PFSK-1 (cell line): Measurements from ENCODE around the gene BIVM.

Experiments
- FOXP2 ChIP-seq: optimal IDR thresholded peaks from 2 replicates; pipeline ENCODE3; 2011; ENCODE audit warnings: borderline replicate concordance, control low read depth, inconsistent platforms; ENCODE audit not compliant: insufficient read depth; ENCODE audit errors: extremely low read length, extremely low read depth
- POLR2AphosphoS5 ChIP-seq: IDR thresholded peaks from 2 replicates; pipeline ENCODE4 v1.6.1; 2012; ENCODE audit warnings: low read depth, mild to moderate bottlenecking, control low read depth, low read length, moderate library complexity
- SIN3A ChIP-seq: IDR thresholded peaks from 2 replicates; pipeline ENCODE4 v1.6.1; 2012; ENCODE audit warnings: mild to moderate bottlenecking, low read length, moderate library complexity, borderline replicate concordance; ENCODE audit not compliant: insufficient read depth
- TAF1 ChIP-seq: IDR thresholded peaks from 2 replicates; pipeline ENCODE4 v1.6.1; 2012; ENCODE audit warnings: low read length, control low read depth, borderline replicate concordance; ENCODE audit not compliant: insufficient read depth
- TF ChIP-seq, protein P1 (sequence below), 2 experiments: IDR thresholded peaks; 2 replicates each; pipeline versions ENCODE4 v1.6.1 to v1.8.0; 2011 to 2012; ENCODE audit warnings: low read depth in 2 of 2, low read length in 2 of 2, control low read depth in 1 of 2, inconsistent platforms in 1 of 2, mild to moderate bottlenecking in 1 of 2, moderate library complexity in 1 of 2; ENCODE audit not compliant: insufficient read depth in 1 of 2

Gene BIVM

DNA sequence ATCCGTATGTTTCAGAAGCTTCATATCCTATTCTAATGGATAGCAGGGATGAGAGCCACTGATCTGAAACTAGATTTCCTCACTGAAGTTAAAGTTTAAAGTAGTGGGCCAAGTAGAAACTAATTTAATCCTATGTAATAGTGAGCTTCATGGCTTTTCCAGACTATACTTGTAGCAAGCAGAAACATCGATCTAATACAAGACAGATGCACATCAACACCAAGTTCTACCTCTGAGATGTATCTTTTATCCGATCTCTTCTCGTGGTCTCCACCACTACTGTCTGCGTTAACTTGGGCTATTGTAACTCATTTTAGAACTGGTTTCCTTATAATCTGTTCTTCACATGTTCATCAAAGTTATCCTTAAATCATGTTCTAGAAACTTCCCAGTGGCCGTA is 50.0 kb downstream of the BIVM start:
- TF ChIP-seq FOXP2 = no peak
- no peak for TF ChIP-seq POLR2AphosphoS5
- no peak for TF ChIP-seq TAF1
- no peak for TF ChIP-seq SIN3A

DNA sequence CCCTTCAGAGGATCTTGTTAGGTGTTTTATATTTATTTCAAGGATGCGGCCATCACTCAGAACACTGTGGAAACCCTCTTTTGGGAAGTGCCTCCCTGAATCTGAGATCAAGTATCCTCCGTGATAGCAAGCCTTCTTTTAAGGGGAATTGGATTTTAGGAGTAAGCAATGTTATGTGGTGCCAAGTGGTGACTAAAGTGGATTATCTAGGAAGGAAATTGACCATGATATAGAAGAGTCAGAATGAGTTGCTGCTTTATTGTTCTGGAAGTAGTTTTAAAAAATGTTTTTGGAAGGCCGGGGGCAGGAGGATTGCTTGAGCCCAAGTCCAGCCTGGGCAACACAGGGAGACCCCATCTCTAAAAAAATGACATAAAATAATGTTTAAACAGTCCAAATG is 53.6 kb downstream of the BIVM start:
- TF ChIP-seq SIN3A = no peak
- TF ChIP-seq POLR2AphosphoS5 = no peak
- TF ChIP-seq, protein P1, sequence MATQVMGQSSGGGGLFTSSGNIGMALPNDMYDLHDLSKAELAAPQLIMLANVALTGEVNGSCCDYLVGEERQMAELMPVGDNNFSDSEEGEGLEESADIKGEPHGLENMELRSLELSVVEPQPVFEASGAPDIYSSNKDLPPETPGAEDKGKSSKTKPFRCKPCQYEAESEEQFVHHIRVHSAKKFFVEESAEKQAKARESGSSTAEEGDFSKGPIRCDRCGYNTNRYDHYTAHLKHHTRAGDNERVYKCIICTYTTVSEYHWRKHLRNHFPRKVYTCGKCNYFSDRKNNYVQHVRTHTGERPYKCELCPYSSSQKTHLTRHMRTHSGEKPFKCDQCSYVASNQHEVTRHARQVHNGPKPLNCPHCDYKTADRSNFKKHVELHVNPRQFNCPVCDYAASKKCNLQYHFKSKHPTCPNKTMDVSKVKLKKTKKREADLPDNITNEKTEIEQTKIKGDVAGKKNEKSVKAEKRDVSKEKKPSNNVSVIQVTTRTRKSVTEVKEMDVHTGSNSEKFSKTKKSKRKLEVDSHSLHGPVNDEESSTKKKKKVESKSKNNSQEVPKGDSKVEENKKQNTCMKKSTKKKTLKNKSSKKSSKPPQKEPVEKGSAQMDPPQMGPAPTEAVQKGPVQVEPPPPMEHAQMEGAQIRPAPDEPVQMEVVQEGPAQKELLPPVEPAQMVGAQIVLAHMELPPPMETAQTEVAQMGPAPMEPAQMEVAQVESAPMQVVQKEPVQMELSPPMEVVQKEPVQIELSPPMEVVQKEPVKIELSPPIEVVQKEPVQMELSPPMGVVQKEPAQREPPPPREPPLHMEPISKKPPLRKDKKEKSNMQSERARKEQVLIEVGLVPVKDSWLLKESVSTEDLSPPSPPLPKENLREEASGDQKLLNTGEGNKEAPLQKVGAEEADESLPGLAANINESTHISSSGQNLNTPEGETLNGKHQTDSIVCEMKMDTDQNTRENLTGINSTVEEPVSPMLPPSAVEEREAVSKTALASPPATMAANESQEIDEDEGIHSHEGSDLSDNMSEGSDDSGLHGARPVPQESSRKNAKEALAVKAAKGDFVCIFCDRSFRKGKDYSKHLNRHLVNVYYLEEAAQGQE (IDR thresholded peaks at IDR 0.05; ENCODE audit: insufficient read depth in 1 of 2, low read depth in 2 of 2, low read length in 2 of 2) = no peak
- no peak for TF ChIP-seq FOXP2
- TF ChIP-seq TAF1 = no peak

DNA sequence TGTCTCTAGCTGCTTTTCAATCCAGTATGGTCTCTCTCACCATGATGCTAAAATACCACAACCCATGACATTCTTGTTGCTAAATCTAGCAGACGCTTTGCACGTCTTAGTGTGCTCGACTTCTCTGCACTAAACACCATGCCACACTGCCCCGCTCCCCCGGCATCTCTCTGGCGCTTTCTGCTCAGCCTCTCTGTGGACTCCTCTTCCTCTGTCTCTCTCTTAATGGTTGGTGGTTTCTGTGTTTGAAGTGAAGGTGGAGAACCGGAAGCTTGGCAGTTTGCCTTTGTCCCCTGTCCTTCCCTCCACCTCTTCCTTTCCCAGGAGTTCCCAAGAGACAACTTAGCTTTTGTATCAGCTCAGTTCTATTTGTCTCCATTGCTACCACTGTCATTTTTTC is 55.8 kb downstream of the BIVM start:
- no peak for TF ChIP-seq FOXP2
- no peak for TF ChIP-seq SIN3A
- TF ChIP-seq, protein P1 (IDR thresholded peaks at IDR 0.05; ENCODE audit: insufficient read depth in 1 of 2, low read depth in 2 of 2, low read length in 2 of 2) = no peak

DNA sequence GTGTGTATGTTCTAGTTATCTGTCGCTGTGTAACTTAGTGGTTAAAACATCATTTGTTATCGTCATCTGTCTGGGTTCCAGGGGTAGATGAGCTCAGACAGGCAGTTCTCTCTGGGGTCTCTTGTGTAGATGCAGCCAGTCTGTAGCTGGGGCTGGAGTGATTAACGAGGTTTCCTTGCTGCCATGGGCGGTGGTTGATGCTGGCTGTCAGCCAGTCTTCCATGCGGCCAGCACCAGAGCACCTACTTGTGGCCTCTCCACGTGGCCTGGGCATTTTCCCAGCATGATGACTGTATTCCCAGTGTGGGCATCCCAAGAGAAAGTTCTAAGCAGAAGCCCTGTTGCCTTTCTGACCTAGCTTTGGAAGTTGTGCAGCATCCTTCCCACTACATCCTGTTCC is 57.6 kb downstream of the BIVM start:
- no peak for TF ChIP-seq FOXP2
- no peak for TF ChIP-seq TAF1

DNA sequence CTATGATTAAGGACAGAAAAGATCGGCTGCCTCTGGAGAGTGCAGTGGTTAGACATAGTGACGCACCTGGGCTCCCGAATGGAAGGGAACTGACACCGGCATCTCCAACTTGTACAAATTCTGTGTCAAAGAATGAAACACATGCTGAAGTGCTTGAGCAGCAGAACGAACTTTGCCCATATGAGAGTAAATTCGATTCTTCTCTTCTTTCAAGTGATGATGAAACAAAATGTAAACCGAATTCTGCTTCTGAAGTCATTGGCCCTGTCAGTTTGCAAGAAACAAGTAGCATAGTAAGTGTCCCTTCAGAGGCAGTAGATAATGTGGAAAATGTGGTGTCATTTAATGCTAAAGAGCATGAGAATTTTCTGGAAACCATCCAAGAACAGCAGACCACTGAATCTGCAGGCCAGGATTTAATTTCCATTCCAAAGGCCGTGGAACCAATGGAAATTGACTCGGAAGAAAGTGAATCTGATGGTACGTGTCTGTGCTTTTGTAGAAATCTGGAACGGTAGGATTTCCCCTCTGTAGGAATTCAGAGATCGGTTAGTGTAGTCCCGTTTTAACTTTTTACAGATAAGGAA is 63.8 kb downstream of the BIVM start:
- TF ChIP-seq, protein P1 (IDR thresholded peaks at IDR 0.05; ENCODE audit: insufficient read depth in 1 of 2, low read depth in 2 of 2, low read length in 2 of 2) = no peak
- TF ChIP-seq FOXP2 = no peak

DNA sequence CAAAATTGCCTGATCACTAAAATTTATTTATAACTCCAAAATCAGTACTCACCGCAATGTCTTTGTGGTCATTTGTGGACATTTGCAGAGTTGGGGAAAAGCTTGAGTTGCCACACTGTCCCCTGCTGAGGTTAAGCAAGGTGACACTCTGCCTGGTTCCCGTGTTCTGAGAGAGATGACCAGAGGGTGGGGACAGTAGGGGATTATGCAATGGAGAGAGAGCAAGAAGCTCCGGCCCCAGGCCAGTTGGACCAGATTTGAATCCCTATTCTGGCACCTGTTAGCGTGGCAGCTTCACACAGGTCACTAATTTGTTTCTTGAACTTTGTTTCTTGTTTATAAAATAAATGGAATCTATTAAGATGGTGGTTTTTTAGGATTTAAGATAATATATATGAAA is 64.7 kb downstream of the BIVM start:
- TF ChIP-seq TAF1 (no peak), FOXP2 (no peak), POLR2AphosphoS5 (no peak), SIN3A (no peak)
- TF ChIP-seq, protein P1 (IDR thresholded peaks at IDR 0.05; ENCODE audit: insufficient read depth in 1 of 2, low read depth in 2 of 2, low read length in 2 of 2) = no peak
